GM20000 (cell line): Measurements from ENCODE around the gene DDTL.
A peak's percentile ranks its signal among the peaks of the same experiment; 100 is the strongest.

Experiments
- DNase-seq: peaks from one replicate; pipeline ENCODE4 v3.0.0; 2012; ENCODE audit warnings: low spot score
- CTCF ChIP-seq: IDR thresholded peaks from 2 replicates; pipeline ENCODE4 v1.5.1; 2012; ENCODE audit warnings: mild to moderate bottlenecking, control low read depth; ENCODE audit errors: extremely low read depth, missing control alignments

The DDTL gene

DNA sequence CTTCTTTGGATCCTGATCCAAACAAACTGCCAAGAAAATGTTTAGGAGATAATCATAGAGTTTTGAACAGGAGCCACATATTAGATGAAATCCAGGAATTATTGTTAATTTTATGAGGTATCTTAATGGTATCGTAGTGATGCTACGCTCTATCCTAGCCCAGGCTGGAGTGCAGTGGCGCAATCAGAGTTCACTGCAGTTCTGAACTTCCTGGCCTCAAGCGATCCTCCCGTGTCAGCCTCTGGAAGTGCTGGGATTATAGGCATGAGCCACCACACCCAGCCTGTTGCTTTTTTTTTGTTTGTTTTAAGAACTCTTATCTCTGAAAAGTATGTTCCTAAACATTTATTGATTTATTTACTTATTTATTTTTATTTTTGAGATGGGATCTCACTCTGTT lies 36.2 kb downstream of the DDTL start:
- no peak for DNase-seq

DNA sequence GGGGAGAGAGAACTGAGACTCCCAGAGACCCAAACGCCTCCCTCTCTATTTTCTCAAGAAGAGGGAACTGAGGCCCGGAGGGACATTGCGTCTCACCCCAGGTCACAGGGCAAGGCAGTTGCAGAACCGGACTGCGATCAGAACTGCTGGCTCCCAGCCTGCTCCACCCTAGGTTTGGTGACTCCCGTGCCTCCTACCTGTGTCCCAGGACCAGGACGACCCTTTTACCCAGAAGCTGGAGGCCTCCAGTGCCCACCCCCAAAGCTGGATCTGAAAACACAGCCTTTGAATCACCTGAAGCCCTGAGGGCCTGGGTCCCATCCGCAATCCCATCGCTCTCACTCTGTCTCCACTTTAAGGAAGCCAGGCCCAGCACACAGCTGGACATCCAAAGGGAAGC lies 37.2 kb downstream of the DDTL start:
- DNase-seq = peak; percentile 4
- TF ChIP-seq CTCF = no peak

More for the DNA sequence above, 36.2 kb downstream of the DDTL start:
- no peak for TF ChIP-seq CTCF

GRCh38 chr22:24005201-24005600 lies 38.5 kb downstream of the DDTL start, which contains the start of gene GSTT4:
Gene GSTT4 (minus strand): TSS chr22:24005453. CDS start chr22:24005356, 97 bp downstream.
- no peak for TF ChIP-seq CTCF
- DNase-seq = peak; percentile 11

DNA sequence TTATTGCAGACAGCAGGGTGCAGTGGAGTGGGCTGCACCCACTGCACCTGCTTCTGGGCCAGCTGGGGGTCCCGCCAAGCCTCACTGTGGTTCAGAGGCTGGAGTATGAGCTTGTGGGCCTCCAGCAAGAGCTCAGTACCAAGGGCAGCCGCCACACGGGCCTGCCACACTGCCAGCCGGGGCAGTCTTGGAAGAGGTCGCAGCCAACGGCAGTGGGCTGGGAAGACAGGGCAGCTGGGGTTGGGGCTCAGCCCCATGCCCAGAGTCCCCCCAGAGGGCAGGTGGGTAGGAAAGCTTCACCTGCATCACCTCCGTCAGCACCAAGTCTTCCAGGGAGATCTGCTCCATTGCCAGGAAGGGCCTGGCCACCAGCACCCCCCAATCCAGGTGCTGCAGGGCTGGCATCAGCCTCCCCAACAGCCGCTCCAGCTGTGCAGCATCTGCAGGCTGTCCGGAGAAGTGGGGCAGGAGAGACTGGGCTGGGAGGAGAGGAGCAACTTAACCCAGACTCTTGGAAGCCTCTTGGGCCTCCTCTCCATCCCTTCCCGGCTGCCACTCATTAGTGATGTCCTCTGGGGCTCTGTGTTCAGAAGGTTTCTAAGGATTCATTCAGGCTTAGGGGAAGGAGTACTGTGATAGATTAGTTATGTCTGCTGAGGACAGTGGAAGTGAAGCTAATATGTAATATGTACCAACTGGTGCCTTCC lies 39.7 kb downstream of the DDTL start:
- peak; percentile 6 for DNase-seq
- no peak for TF ChIP-seq CTCF

DNA sequence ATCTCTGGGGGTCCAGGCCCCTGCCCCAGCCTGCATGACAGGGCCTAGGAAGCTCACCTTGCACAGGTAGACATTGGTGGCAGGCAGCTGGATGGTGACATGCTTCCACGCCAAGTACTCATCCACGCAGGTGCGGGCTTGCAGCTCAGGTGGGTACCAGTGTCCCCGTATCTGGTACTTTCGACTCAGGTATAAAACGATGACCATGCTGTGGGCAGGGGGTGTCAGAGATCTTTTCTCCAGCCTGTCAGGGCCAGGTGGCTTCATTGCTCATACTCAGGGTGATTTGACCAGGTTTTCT lies 40.2 kb downstream of the DDTL start:
- DNase-seq = peak; percentile 5
- no peak for TF ChIP-seq CTCF

- DNase-seq = peak; percentile 6
Observed at GRCh38 chr22:24007253-24008021, 40.7 kb downstream of the DDTL start.

More at GRCh38 chr22:24007253-24008021, 40.7 kb downstream of the DDTL start:
- TF ChIP-seq CTCF = no peak
